ENCODE measurements around the gene INSR. TPM values are rescaled to one million over a fixed set of nuclear protein-coding genes. Genes with fewer than 3 reads are reported as not detected.
"Not testable (repeated sequence)": the region's sequence is repeated elsewhere in the genome, so short reads cannot be mapped to it uniquely, and the experiment has no call there.

The INSR gene
- total RNA-seq, 1 donor from 2014 or later, result 3.2 TPM

DNA sequence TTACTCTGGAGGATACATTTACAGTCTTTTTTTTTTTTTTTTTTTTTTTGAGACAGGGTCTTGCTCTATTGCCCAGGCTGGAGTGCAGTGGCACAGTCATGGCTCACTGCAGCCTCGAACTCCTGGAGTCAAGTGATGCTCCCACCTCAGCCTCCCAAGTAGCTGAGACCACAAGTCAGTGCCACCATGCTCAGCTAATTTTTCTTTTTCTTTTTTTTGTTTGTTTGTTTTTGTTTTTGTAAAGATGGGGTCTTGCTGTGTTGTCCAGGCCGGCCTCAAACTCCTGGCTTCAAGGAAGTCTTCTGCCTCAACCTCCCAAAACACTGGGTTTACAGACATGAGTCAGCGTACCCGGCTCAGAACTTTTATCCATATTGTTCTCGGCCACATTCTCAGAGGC lies 64.5 kb downstream of the INSR start:
- no peak overlapping the region for H3K27ac Mint-ChIP-seq
- H3K4me3 Mint-ChIP-seq, result no peak overlapping the region
- CTCF ChIA-PET, result no interaction called here
- intact Hi-C loops (cut with micrococcal nuclease), result no loop called here
- TF ChIP-seq, protein P1, sequence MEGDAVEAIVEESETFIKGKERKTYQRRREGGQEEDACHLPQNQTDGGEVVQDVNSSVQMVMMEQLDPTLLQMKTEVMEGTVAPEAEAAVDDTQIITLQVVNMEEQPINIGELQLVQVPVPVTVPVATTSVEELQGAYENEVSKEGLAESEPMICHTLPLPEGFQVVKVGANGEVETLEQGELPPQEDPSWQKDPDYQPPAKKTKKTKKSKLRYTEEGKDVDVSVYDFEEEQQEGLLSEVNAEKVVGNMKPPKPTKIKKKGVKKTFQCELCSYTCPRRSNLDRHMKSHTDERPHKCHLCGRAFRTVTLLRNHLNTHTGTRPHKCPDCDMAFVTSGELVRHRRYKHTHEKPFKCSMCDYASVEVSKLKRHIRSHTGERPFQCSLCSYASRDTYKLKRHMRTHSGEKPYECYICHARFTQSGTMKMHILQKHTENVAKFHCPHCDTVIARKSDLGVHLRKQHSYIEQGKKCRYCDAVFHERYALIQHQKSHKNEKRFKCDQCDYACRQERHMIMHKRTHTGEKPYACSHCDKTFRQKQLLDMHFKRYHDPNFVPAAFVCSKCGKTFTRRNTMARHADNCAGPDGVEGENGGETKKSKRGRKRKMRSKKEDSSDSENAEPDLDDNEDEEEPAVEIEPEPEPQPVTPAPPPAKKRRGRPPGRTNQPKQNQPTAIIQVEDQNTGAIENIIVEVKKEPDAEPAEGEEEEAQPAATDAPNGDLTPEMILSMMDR (IDR thresholded peaks at IDR 0.05), result no peak
- no peaks in the 10 kb centered on the region for H3K27me3 Mint-ChIP-seq
- no peaks in the 10 kb centered on the region for H3K36me3 Mint-ChIP-seq (ENCODE audit: low read depth)
- H3K4me1 Mint-ChIP-seq, result no peaks in the 10 kb centered on the region
- no peaks in the 10 kb centered on the region for H3K9me3 Mint-ChIP-seq
- ATAC-seq (ENCODE audit: low read depth) (no peak), DNase-seq (no peak)
- POLR2A ChIA-PET, result no interaction called here

DNA sequence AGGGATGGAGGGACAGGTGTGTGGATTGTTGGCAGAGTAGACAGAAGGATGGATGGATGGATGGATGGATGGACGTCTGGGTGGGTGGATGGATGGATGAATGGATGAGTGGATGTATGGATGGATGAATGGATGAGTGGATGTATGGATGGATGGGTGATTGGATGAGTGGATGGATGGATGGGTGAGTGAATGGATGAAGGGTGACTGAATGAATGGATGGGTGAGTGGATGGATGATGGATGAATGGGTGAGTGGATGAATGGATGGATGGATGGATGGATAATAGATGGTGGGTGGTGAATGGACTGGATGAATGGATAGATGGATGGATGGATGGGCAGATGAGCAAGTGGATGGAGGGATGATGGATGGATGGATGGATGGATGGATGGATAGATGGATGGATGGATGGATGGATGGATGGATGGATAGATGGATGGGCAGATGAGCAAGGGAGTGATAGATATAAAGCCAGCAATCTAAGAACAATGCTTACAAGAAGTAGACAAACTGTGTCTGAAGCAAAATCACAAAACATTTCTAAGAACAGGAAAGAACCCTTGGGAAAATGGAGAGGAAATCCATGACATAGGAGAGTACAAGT lies 65.2 kb downstream of the INSR start:
- Mint-ChIP-seq H3K27ac (no peak overlapping the region), H3K4me3 (no peak overlapping the region)
- intact Hi-C loops (cut with micrococcal nuclease), result no loop called here

DNA sequence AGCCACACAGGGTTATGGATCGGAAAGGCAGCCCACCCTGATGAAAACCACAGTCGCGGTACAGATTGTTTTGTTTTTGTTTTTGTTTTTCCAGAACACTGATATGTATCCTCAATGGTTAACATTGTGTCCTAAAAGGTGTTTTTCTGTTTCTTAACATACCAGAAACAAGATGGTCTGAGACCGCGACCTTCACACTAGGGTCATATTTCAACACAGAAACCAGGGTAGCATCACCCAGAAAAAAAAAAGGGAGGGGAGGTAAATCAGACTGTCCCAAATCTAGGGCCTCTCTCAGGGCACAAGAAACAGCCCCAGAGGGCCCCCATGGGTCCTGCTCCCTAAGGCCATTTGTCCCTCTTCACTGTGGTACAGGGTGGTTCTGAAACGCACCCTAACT lies 66.5 kb downstream of the INSR start:
- Mint-ChIP-seq H3K4me3 (no peak overlapping the region), H3K27me3 (no peaks in the 10 kb centered on the region), H3K9me3 (no peaks in the 10 kb centered on the region), H3K36me3 (ENCODE audit: low read depth) (no peaks in the 10 kb centered on the region), H3K4me1 (no peaks in the 10 kb centered on the region), H3K27ac (no peak overlapping the region)
- DNase-seq (no peak), ATAC-seq (ENCODE audit: low read depth) (no peak)
- POLR2A ChIA-PET, result no interaction called here
- CTCF ChIA-PET, result no interaction called here
- intact Hi-C loops (cut with micrococcal nuclease), result no loop called here
- TF ChIP-seq, protein P1 (IDR thresholded peaks at IDR 0.05), result no peak

More for the DNA sequence above, 65.2 kb downstream of the INSR start:
- CTCF ChIA-PET, result no interaction called here
- ATAC-seq (ENCODE audit: low read depth) (no peak), DNase-seq (no peak)
- H3K4me1 Mint-ChIP-seq, result no peaks in the 10 kb centered on the region
- H3K36me3 Mint-ChIP-seq (ENCODE audit: low read depth), result no peaks in the 10 kb centered on the region
- TF ChIP-seq, protein P1 (IDR thresholded peaks at IDR 0.05), result no peak
- H3K27me3 Mint-ChIP-seq, result no peaks in the 10 kb centered on the region
- POLR2A ChIA-PET, result no interaction called here
- no peaks in the 10 kb centered on the region for H3K9me3 Mint-ChIP-seq

DNA sequence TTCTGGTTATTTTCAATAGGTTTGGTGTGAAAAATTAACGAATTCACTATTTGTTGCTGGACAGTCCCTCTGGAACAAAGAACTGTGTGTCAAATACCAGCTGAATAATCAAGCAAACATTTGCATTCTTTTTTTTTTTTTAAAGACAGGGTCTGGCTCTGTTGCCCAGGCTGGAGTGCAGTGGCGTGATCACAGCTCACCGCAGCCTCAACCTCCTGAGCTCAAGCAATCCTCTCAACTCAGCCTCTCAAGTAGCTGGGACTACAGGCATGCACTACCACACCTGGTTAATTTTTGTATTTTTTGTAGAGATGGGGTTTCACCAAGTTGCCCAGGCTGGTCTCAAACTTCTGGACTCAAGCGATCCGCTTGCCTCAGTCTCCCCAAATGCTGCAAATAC lies 67.1 kb downstream of the INSR start:
- H3K4me1 Mint-ChIP-seq; intact Hi-C loops (cut with micrococcal nuclease); H3K27ac Mint-ChIP-seq; CTCF ChIA-PET; ATAC-seq (ENCODE audit: low read depth); H3K4me3 Mint-ChIP-seq; POLR2A ChIA-PET; DNase-seq; H3K36me3 Mint-ChIP-seq (ENCODE audit: low read depth); H3K27me3 Mint-ChIP-seq; H3K9me3 Mint-ChIP-seq: not testable (repeated sequence)

DNA sequence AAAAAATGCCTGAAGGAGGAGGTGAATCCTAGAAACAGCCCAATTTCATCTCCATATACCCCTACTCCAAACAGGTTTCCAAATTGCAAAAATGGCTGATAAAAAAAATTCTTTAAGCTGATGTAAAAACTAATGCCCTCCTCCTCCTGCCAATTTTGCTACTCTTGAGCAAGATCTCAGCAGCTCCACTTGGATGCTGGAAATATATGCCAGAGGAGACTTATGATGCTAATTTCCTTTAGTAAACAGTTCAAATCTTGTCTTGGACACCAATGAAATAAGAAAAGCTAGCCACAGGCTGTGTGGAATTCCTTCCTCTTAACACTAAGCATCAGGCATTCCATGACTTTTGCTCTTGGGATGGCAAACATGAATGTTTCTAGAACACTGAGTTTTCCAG lies 67.5 kb downstream of the INSR start:
- TF ChIP-seq, protein P1 (IDR thresholded peaks at IDR 0.05), result no peak
- ATAC-seq (ENCODE audit: low read depth), result no peak
- POLR2A ChIA-PET, result no interaction called here
- H3K36me3 Mint-ChIP-seq (ENCODE audit: low read depth), result no peaks in the 10 kb centered on the region
- CTCF ChIA-PET, result no interaction called here
- no peak for DNase-seq
- H3K27me3 Mint-ChIP-seq, result peaks cover 1% of the 10 kb centered on the region
- no peak overlapping the region for H3K4me3 Mint-ChIP-seq
- H3K27ac Mint-ChIP-seq, result no peak overlapping the region
- intact Hi-C loops (cut with micrococcal nuclease), result no loop called here
- H3K4me1 Mint-ChIP-seq, result no peaks in the 10 kb centered on the region
- H3K9me3 Mint-ChIP-seq, result no peaks in the 10 kb centered on the region

DNA sequence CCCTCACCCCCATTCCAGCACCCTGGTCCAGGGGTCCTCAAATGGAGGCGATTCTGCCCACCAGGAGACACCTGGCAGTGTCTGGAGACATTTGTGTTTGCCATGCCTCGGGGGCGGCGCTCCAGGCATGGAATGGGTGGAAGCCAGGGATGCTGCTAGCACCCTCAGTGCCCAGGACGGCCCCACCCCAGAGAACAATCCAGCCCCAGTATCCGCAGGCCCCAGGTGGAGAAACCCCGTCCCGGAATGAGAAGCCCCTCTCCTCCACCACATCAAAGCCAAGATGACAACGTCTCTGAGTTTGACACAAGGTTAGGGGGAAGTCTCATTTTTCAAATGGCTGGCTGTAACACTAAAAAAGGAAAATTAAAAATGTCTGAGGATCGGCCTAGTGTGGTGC lies 68.5 kb downstream of the INSR start:
- Mint-ChIP-seq H3K9me3 (no peaks in the 10 kb centered on the region), H3K4me1 (no peaks in the 10 kb centered on the region), H3K27me3 (peaks cover 4% of the 10 kb centered on the region), H3K4me3 (no peak overlapping the region), H3K36me3 (ENCODE audit: low read depth) (no peaks in the 10 kb centered on the region), H3K27ac (no peak overlapping the region)
- no peak for DNase-seq
- no peak for ATAC-seq (ENCODE audit: low read depth)
- intact Hi-C loops (cut with micrococcal nuclease), result no loop called here
- TF ChIP-seq, protein P1 (IDR thresholded peaks at IDR 0.05), result no peak
- CTCF ChIA-PET, result no interaction called here
- POLR2A ChIA-PET, result no interaction called here

Measured in activated B cell treated with CpG ODN at 0.5 μM for 24 hours (primary cell).